Transverse colon (tissue), 3 donors: ENCODE measurements around the gene LNX1.

ENCODE experiments used
- CTCF ChIP-seq, 5 experiments: fragments of 200-600 bp in 3 of 5; fragments of 450-650 bp in 2 of 5; sonication (generic) in 3 of 5; IDR thresholded peaks; 1 replicate in 2 of 5; 2 replicates in 3 of 5; pipeline ENCODE4 v1.5.1; 2016 to 2017; ENCODE audit warnings: antibody characterized with exemption in 5 of 5, inconsistent platforms in 3 of 5, mild to moderate bottlenecking in 2 of 5, moderate library complexity in 1 of 5
- POLR2A ChIP-seq: fragments of 450-650 bp; IDR thresholded peaks from one replicate; pipeline ENCODE4 v1.6.1; 2016; ENCODE audit warnings: antibody characterized with exemption, mild to moderate bottlenecking, moderate library complexity

DNA sequence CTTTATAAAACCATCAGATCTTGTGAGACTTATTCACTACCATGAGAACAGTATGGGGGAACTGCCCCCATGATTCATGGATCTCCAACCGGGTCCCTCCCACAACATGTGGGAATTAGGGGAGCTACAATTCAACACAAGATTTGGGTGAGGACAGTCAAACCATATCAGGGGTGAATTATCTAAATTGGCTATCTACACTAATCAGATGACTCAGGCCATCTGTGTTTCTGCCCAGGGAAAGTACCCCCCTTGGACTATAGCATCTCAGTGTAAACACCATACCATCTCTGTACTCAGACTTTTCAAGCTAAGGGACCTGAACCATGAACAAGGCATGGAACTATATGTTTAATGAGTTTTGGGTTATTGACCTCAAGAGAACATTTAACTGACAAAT, 76.8 kb downstream of the LNX1 start:
- TF ChIP-seq POLR2A (no peak), CTCF (IDR thresholded peaks at IDR 0.05) (no peak)
